Hepatocyte (in vitro differentiated cells): ENCODE measurements around the gene CLEC18C. TPM values are rescaled to one million over a fixed set of nuclear protein-coding genes. Genes with fewer than 3 reads are reported as not detected.
"Not testable (repeated sequence)": the region's sequence is repeated elsewhere in the genome, so short reads cannot be mapped to it uniquely, and the experiment has no call there.

Source experiments
- DNase-seq: peaks from one replicate; pipeline ENCODE4 v3.0.0-alpha.2; 2016; ENCODE audit warnings: low spot score
- H2AFZ ChIP-seq: fragments of 200-600 bp; sonication (generic); 2 replicates; pipeline ENCODE4 v1.6.0; 2016; ENCODE audit warnings: antibody characterized with exemption, mild to moderate bottlenecking
- H3K27ac ChIP-seq: fragments of 200-600 bp; sonication (generic); 2 replicates; pipeline ENCODE4 v1.5.1; 2016; ENCODE audit warnings: mild to moderate bottlenecking
- H3K27me3 ChIP-seq: fragments of 200-600 bp; sonication (generic); 2 replicates; pipeline ENCODE4 v1.6.1; 2016
- H3K36me3 ChIP-seq: fragments of 200-600 bp; sonication (generic); replicated peaks from 2 replicates; pipeline ENCODE4 v1.5.1; 2016; ENCODE audit warnings: low read depth; ENCODE audit not compliant: insufficient read depth
- H3K4me1 ChIP-seq: fragments of 200-600 bp; sonication (generic); 2 replicates; pipeline ENCODE4 v1.5.1; 2016; ENCODE audit warnings: mild to moderate bottlenecking, moderate library complexity; ENCODE audit not compliant: insufficient read depth
- H3K4me2 ChIP-seq: fragments of 200-600 bp; sonication (generic); 2 replicates; pipeline ENCODE4 v1.6.0; 2016
- H3K4me3 ChIP-seq: fragments of 200-600 bp; sonication (generic); 2 replicates; pipeline ENCODE4 v1.5.1; 2016; ENCODE audit warnings: mild to moderate bottlenecking
- H3K79me2 ChIP-seq: fragments of 200-600 bp; sonication (generic); 2 replicates; pipeline ENCODE4 v1.6.0; 2017; ENCODE audit warnings: mild to moderate bottlenecking
- H3K9me2 ChIP-seq: fragments of 200-600 bp; sonication (generic); replicated peaks from 2 replicates; pipeline ENCODE4 v1.6.0; 2017; ENCODE audit warnings: mild to moderate bottlenecking; ENCODE audit not compliant: insufficient read depth
- H3K9me3 ChIP-seq: fragments of 200-600 bp; sonication (generic); 2 replicates; pipeline ENCODE4 v1.5.1; 2016; ENCODE audit warnings: low read depth, mild to moderate bottlenecking
- H4K20me1 ChIP-seq: fragments of 200-600 bp; sonication (generic); 2 replicates; pipeline ENCODE4 v1.6.0; 2016; ENCODE audit warnings: mild to moderate bottlenecking; ENCODE audit not compliant: insufficient read depth, poor library complexity, severe bottlenecking
- WGBS: methylation state at CpG from one replicate; pipeline ENCODE4 v1.1.6; 2016; ENCODE audit warnings: low lambda C conversion rate; ENCODE audit errors: missing lambda C conversion rate; 5-methylcytosine and 5-hydroxymethylcytosine counted together
- polyA plus RNA-seq: library from polyadenylated mRNA; unstranded; fragments of >200 nt; fragmentation: Nextera tagmentation; extraction: Ambion mirVana; gene quantifications from 2 replicates; pipeline ENCODE4 v1.2.1, GENCODE V29; 2016
- total RNA-seq: library from RNA; depleted of rRNA; stranded (reverse); fragments of >200 nt; gene quantifications from 2 replicates; pipeline ENCODE4 v1.2.3, GENCODE V29; 2014

The CLEC18C gene
- not detected in 2 replicates for total RNA-seq
- polyA plus RNA-seq = not detected in 2 replicates

DNA sequence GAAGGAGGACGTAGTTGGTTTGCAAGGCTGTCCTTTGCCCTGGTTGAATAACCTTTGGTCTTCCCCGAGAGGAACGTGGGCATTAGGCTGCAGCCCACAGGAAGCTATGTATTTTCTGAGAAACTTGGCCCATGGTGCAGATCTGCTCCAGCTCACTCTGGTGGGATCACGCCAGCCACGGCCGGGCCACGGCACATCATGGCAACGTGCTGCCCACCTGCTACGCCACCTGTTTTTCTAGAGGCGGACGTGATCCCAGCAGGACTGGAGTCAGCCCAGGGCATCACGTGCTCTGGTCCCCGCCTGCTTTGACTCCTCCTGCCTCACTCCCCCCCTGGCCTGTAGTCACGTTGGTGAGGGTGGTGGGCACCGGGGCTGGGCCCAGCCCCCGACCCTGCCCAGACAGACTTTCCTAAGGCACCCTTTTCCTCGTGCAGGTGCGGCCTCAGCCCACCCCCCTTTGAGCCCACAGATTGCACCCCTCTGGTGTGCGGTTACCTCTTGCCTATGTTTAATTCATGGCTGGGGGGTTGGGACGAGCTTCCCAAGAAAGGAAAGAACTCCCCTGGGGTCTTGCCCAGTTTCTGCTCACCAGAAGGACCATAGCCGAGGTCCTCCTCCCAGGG is at the start of gene CLEC18C:
CLEC18C (plus strand) TSS at position 576 of the 626 bp plus-strand sequence. CDS start 492 bp downstream, outside the sequence.
- H3K27ac ChIP-seq, H3K9me3 ChIP-seq, H3K4me1 ChIP-seq, H2AFZ ChIP-seq, H3K9me2 ChIP-seq, H3K4me2 ChIP-seq, H3K36me3 ChIP-seq, H4K20me1 ChIP-seq, DNase-seq, H3K79me2 ChIP-seq, H3K27me3 ChIP-seq, H3K4me3 ChIP-seq: not testable (repeated sequence)
- WGBS = 84% methylated on average over 16 of the region's 21 CpGs

DNA sequence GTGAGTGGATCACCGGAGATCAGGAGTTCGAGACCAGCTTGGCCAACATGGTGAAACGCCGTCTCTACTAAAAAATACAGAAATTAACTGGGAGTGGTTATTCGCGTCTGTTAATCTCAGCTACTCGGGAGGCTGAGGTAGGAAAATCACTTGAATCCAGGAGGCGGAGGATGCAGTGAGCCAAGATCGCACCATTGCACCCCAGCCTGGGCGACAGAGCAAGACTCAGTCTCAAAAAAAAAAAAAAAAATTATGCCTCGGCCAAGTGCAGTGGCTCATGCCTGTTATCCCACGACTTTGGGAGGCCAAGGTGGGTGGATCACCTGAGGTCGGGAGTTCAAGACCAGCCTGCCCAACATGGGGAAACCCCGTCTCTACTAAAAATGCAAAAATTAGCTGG is 49.8 kb upstream of the CLEC18C start:
- not testable (repeated sequence) for H3K4me2 ChIP-seq, H3K9me3 ChIP-seq, H3K27ac ChIP-seq, DNase-seq, H2AFZ ChIP-seq, H3K36me3 ChIP-seq, H3K27me3 ChIP-seq, H3K79me2 ChIP-seq, H4K20me1 ChIP-seq, H3K9me2 ChIP-seq, H3K4me1 ChIP-seq, H3K4me3 ChIP-seq
- WGBS = 96% methylated on average over 14 of the region's 14 CpGs

DNA sequence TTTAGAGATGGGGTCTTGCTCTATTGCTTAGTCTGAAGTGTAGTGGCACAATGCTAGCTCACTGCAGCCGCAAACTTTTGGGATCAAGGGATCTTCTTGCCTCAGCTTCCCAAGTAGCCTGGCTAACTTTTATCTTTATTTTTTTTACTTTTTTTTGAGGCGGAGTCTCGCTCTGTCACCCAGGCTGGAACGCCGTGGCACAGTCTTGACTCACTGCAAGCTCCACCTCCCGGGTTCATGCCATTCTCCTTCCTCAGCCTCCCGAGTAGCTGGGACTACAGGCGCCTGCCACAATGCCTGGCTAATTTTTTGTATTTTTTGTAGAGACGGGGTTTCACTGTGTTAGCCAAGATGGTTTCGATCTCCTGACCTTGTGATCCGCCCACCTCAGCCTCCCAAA is 47.4 kb upstream of the CLEC18C start:
- H3K9me3 ChIP-seq, H4K20me1 ChIP-seq, H3K79me2 ChIP-seq, H3K4me3 ChIP-seq, H3K4me2 ChIP-seq, H3K27ac ChIP-seq, H3K27me3 ChIP-seq, H3K9me2 ChIP-seq, DNase-seq, H3K4me1 ChIP-seq, H3K36me3 ChIP-seq, H2AFZ ChIP-seq: not testable (repeated sequence)
- 97% methylated on average over 11 of the region's 11 CpGs for WGBS

DNA sequence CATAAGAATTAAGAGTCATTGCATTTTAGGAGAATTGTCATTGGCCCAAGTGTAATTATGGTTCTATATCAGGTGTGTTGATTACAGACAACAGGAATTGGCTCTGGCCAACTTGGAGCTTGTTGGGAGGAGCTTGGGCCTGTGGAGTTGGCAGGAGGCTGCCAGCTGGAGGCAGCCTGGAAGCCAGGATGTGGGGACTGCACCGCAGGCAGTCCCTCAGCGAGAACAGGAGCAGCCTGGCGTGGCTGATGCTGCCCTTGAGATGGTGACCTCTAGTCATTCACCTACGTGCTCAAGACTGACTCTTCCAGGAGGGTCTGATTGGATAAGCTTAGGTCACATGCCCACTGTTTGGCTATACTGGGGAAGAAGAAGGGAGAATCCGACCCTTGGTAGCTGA is 45.9 kb upstream of the CLEC18C start:
- H3K4me2 ChIP-seq, H3K9me3 ChIP-seq, H3K4me3 ChIP-seq, H3K4me1 ChIP-seq, DNase-seq, H3K27me3 ChIP-seq, H2AFZ ChIP-seq, H3K79me2 ChIP-seq, H3K9me2 ChIP-seq, H3K36me3 ChIP-seq, H4K20me1 ChIP-seq, H3K27ac ChIP-seq: not testable (repeated sequence)
- WGBS = 90% methylated on average over 5 of the region's 5 CpGs

DNA sequence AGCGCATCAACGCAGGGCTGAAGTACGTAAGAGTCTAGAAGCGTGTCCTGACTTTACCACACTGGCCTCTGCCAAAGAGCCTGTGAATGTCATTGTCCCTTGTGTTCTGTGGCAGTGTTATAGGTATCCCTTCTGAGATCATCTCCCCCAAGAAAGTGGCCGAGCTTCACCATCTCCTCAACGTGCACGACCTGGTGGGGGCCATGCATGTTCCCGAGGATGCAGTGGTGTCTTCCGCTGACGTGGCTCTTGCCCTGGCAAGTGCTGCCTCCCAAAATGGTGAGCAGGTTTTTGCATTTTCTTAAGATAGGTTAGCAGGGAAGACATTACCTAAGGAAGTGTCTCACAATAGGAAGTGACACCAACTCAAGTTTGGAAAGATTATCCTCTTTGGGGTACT is 44.7 kb upstream of the CLEC18C start:
- H3K27ac ChIP-seq, H3K4me1 ChIP-seq, H2AFZ ChIP-seq, DNase-seq, H3K79me2 ChIP-seq, H3K27me3 ChIP-seq, H4K20me1 ChIP-seq, H3K4me2 ChIP-seq, H3K9me2 ChIP-seq, H3K36me3 ChIP-seq, H3K4me3 ChIP-seq, H3K9me3 ChIP-seq: not testable (repeated sequence)
- 95% methylated on average over 8 of the region's 10 CpGs for WGBS

DNA sequence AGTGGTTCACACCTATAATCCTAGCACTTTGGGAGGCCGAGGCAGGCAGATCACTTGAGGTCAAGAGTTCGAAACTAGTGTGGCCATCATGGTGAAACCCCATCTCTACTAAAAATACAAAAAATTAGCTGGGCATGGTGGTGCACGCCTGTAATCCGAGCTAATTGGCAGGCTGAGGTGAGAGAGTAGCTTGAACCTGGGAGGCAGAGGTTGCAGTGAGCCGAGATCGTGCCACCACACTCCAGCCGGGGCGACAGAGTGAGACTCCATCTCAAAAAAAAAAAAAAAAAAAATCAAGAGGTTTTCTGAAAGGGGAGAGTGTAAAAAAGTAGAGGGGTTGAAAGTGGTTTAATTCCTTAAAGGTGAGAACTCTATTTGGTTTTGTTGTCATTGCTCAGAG is 37.8 kb upstream of the CLEC18C start:
- H3K9me2 ChIP-seq, H3K4me1 ChIP-seq, H3K27ac ChIP-seq, DNase-seq, H3K4me2 ChIP-seq, H4K20me1 ChIP-seq, H2AFZ ChIP-seq, H3K9me3 ChIP-seq, H3K27me3 ChIP-seq, H3K36me3 ChIP-seq, H3K79me2 ChIP-seq, H3K4me3 ChIP-seq: not testable (repeated sequence)
- 97% methylated on average over 8 of the region's 8 CpGs for WGBS

DNA sequence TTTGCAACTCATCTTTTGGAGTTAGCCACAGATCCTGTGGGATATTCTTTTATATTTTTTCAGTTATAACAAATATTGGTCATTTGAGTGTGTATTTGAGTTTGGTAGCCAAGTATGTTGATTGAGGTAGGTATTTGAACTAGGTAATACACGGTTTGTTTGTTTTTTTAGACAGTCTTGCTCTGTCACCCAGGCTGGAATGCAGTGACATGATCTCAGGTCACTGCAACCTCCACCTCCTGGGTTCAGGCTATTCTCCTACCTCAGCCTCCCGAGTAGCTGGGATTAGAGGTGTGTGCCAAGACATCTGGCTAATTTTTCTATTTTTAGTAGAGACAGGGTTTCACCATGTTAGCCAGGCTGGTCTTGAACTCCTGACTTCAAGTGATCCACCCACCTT is 37.0 kb upstream of the CLEC18C start:
- 77% methylated on average over 2 of the region's 2 CpGs for WGBS
- not testable (repeated sequence) for H3K4me2 ChIP-seq, H3K27me3 ChIP-seq, H4K20me1 ChIP-seq, H2AFZ ChIP-seq, H3K79me2 ChIP-seq, H3K4me3 ChIP-seq, DNase-seq, H3K4me1 ChIP-seq, H3K27ac ChIP-seq, H3K9me3 ChIP-seq, H3K9me2 ChIP-seq
- H3K36me3 ChIP-seq = peaks cover 13% of the 10 kb centered on the region

DNA sequence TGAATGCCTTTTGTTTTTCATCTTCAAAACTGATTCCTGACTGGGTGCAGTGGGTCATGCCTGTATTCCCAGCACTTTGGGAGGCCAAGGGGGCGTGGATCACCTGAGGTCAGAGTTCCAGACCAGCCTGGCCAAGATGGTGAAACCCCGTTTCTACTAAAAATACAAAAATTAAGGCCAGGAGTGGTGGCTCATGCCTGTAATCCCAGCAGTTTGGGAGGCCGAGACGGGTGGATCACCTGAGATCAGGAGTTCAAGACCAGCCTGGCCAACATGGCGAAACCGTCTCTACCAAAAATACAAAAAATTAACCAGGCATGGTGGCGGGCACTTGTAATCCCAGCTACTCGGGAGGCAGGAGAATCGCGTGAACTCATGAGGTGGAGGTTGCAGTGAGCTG is 30.8 kb upstream of the CLEC18C start:
- H3K27ac ChIP-seq, H4K20me1 ChIP-seq, H3K36me3 ChIP-seq, H3K4me2 ChIP-seq, H2AFZ ChIP-seq, H3K4me3 ChIP-seq, H3K9me3 ChIP-seq, H3K9me2 ChIP-seq, H3K4me1 ChIP-seq, DNase-seq, H3K79me2 ChIP-seq, H3K27me3 ChIP-seq: not testable (repeated sequence)
- 99% methylated on average over 4 of the region's 10 CpGs for WGBS

DNA sequence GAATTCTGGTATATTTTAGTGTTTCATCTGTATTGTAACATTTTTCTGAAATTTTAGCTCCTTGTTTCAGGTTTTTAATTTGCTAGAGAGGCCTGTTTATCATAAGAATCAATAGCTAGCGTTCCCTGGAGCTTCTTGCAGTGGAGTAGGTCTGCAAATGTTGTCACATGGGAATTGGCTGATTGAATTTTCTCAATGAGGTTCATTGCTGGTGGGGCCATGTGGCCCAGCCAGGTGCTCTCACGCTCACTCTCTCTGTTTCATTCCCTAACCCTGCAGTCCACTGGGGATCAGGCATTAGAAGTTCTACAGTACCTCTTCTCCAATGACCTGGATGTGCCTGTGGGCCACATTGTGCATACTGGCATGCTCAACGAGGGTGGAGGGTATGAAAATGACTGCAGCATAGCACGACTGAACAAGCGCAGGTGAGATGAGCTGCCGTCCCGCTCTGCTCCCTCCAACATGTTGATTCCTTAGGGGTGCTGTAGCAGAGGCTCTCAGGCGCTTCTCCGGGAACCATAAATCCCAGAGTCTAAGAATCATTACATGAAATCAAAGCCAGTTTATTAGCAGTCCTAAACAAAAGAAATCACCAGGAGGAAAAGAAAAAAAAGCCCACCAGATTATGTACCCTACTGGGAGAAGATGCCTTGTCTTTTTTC is 30.2 kb upstream of the CLEC18C start:
- not testable (repeated sequence) for H4K20me1 ChIP-seq, H2AFZ ChIP-seq, H3K27me3 ChIP-seq, DNase-seq, H3K4me1 ChIP-seq, H3K27ac ChIP-seq, H3K36me3 ChIP-seq, H3K4me2 ChIP-seq, H3K79me2 ChIP-seq, H3K9me2 ChIP-seq, H3K4me3 ChIP-seq, H3K9me3 ChIP-seq
- 90% methylated on average over 9 of the region's 9 CpGs for WGBS
